Stimulated activated effector memory CD8-positive, alpha-beta T cell treated with anti-CD3 and anti-CD28 coated beads, Interleukin-12 subunit alpha, Interleukin-12 subunit beta, amount 100 ng/mL, for 72 hours (primary cell): ENCODE data around the gene SSTR3.
"Not testable (repeated sequence)": the region's sequence is repeated elsewhere in the genome, so short reads cannot be mapped to it uniquely, and the experiment has no call there.

Experiments used
- ATAC-seq: fragments of 150-1000 bp; cut with Tn5 transposase; 2 replicates; pipeline ENCODE4 v1.10.0; 2021
- DNase-seq, 2 donors: peaks; one replicate each; pipeline ENCODE4 v3.0.0; 2021 to 2022; ENCODE audit warnings: low spot score in 2 of 2
- H3K27ac Mint-ChIP-seq: one replicate; pipeline ENCODE4 v1.8.0; 2022; ENCODE audit warnings: mild to moderate bottlenecking, mixed read lengths
- H3K36me3 Mint-ChIP-seq: one replicate; pipeline ENCODE4 v1.8.0; 2022; ENCODE audit warnings: mild to moderate bottlenecking, mixed read lengths
- H3K4me1 Mint-ChIP-seq: one replicate; pipeline ENCODE4 v1.8.0; 2022; ENCODE audit warnings: mixed read lengths
- H3K4me3 Mint-ChIP-seq: one replicate; pipeline ENCODE4 v1.8.0; 2022; ENCODE audit warnings: mild to moderate bottlenecking, mixed read lengths
- H3K9me3 Mint-ChIP-seq: one replicate; pipeline ENCODE4 v1.8.0; 2022; ENCODE audit warnings: mixed read lengths

SSTR3 gene

DNA sequence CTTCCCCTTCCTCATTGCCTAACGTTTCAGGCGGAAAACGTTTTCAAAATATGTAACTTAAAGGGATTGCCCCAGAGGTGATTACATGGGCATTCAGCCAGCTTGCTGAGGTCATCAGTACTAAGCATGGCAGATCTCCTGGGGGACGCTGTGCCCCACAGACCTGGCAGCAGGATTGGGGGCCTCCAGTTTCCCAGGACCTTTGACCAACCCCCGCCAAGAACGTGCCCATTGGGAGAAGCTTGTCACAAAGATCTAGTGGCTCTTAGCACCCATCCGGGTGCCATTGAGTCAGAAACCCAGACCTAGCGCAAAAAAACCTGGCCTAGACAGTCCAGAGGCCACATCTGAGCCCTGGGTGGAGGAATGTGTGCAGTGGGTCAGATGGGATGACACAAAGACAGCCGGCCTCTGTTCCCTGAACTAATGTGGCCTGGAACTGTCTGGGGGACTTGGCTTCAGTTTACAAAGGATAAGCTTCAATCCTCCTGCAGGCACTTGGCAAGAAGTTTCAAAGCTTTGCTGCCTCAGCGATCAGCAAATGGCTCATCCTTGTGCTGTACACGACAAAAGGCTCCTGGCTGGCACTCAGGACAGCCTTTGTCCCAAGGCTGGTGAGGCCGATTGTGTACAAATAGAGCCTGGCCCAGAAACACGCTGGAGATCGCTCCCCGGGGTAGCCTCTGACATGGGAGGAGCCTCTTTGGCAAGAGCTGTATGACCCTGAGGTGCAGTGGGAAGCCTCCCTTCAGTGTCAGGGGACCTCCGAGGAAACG is 33.7 kb downstream of the SSTR3 start:
- Mint-ChIP-seq H3K4me3 (no peak overlapping the region), H3K4me1 (peaks cover 46% of the 10 kb centered on the region), H3K36me3 (peaks cover 2% of the 10 kb centered on the region), H3K9me3 (no peaks in the 10 kb centered on the region), H3K27ac (peak overlapping the region; percentile 55)
- DNase-seq (no peak), ATAC-seq (no peak)

DNA sequence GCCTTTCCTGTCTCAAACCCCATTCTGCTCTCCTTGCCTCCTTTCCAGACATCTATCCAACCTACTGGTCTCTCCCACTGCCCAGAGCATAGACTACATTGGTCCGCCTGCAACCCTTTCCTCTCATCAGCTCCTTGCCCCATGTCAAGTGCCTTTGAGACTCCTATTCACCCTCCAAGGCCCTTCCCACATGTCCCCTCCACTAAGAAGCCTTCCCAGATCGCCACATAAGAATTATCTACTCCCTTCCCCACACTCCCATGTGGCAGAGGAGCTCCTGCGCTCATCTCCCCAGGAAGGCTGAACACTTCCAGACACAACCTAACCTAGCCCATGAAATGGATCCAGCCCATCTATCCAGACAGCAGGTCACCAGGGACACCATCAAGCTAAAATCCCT is 34.5 kb downstream of the SSTR3 start:
- peak overlapping the region; percentile 55 for H3K27ac Mint-ChIP-seq
- H3K9me3 Mint-ChIP-seq: no peaks in the 10 kb centered on the region
- ATAC-seq (no peak), DNase-seq (no peak)
- peaks cover 38% of the 10 kb centered on the region for H3K4me1 Mint-ChIP-seq
- no peak overlapping the region for H3K4me3 Mint-ChIP-seq
- no peaks in the 10 kb centered on the region for H3K36me3 Mint-ChIP-seq

DNA sequence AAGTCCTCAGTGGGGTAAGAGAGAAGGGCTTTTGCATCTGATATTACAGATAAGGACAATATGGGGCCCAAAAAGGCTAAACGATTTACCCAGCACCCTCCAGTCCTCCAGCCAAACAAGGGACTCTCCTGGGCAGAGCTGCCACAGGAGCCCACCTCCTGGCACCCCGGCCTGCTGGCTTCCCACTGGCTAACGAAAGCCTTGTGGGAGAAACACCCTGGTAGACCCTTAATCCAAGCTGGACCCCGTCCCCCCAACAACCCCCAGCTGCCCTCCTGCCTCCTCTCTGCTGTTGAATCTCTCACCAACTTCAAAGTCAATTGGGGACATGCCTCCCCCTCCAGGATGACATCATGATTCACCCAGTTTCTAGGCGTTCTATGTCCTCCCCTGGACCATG is 35.1 kb downstream of the SSTR3 start:
- Mint-ChIP-seq H3K36me3 (no peaks in the 10 kb centered on the region), H3K4me1 (peaks cover 33% of the 10 kb centered on the region), H3K4me3 (no peak overlapping the region), H3K27ac (peak overlapping the region; percentile 64), H3K9me3 (no peaks in the 10 kb centered on the region)
- DNase-seq (no peak), ATAC-seq (no peak)

DNA sequence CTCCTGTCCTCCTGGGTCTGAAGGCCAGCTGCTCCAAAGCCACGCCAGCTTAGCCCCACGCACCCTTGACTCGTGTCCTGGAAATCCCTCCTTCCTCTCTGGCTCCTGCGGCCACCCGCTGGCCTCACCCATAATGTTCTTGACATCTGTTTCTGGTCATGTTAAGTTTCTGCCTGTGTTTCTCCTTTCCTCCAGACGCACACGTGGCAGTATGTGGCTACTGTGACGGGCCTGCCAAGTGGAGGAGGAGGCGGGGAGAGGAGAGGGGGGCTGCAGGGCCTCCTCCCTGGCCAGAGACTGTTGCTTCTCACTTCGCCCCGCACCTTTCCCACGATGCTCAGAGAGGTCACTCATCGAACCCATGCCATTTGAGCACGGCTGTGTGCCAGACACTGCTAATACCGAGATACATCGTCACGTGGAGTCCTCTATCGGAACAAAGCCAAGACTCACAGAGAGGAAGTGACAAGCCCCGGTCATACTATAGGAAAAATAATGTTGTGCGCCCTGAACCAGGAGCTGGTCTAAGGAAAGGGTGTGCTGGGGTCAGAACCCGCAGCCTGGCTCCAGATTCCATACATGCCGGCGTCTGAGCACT is 35.7 kb downstream of the SSTR3 start:
- no peak for DNase-seq
- H3K9me3 Mint-ChIP-seq: no peaks in the 10 kb centered on the region
- H3K36me3 Mint-ChIP-seq: no peaks in the 10 kb centered on the region
- H3K4me1 Mint-ChIP-seq: peaks cover 26% of the 10 kb centered on the region
- no peak overlapping the region for H3K4me3 Mint-ChIP-seq
- peak overlapping the region; percentile 64 for H3K27ac Mint-ChIP-seq
- no peak for ATAC-seq

DNA sequence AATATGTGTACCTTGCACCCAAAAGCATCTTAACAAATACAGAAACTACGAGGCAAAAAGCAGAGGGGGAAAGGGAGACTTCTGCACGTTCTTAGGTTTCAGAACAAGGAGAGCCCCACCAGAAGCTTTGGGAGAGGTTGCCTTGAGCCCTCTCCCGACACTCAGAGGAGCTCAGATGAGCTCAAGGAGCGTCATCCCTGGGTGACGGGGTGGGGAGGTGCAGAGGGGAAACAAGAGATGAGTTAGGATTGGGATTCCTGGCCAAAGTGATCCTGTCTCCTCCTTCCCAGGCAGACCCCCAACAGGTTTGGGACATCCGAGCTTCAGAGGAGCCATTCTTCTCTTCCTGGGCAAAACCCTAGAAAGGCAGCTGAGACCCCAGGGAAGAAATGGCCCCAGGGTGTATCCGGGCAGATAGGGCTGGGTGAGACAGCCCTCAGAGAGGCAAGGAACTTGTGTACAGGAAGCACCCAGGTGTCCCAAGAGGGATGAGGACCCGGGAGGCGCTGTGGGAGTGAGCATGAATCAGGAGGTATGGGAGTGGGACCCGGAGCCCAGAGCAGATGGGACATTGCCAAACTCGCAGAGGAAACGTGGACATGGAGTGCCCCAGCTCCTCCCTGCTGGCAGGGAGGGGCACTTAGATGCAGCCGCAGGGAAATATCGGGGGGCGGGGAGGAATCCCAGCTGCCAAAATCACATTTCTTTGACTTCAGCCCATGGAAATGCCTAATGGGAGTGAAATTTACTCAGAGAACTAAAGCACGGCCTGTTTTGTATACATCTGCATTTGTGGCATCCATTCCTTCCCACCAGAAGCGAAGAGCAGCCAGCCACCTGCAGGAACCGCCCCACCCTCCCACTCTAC is 36.6 kb downstream of the SSTR3 start:
- no peak for DNase-seq
- Mint-ChIP-seq H3K9me3 (no peaks in the 10 kb centered on the region), H3K36me3 (no peaks in the 10 kb centered on the region), H3K27ac (peak overlapping the region; percentile 64), H3K4me1 (peaks cover 24% of the 10 kb centered on the region), H3K4me3 (no peak overlapping the region)
- ATAC-seq: no peak

DNA sequence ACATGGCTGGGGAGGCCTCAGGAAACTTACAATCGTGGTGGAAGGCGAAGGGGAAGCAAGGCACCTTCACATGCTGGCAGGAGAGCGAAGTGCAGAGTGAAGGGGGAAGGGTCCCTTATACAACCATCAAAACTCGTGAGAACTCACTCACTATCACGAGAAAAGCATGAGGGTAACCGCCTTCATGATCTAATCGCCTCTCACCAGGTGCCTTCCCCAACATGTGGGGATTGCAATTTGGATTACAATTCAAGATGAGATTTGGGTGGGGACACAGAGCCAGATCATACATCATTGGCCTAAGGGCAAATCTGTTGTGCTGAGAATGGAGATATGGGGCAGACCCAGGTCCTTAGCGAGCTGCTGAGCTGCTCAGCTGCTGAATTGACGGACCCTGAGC is 37.3 kb downstream of the SSTR3 start:
- H3K27ac Mint-ChIP-seq: no peak overlapping the region
- H3K36me3 Mint-ChIP-seq: no peaks in the 10 kb centered on the region
- H3K4me1 Mint-ChIP-seq: peaks cover 29% of the 10 kb centered on the region
- DNase-seq (no peak), ATAC-seq (no peak)
- H3K9me3 Mint-ChIP-seq: no peaks in the 10 kb centered on the region
- no peak overlapping the region for H3K4me3 Mint-ChIP-seq

DNA sequence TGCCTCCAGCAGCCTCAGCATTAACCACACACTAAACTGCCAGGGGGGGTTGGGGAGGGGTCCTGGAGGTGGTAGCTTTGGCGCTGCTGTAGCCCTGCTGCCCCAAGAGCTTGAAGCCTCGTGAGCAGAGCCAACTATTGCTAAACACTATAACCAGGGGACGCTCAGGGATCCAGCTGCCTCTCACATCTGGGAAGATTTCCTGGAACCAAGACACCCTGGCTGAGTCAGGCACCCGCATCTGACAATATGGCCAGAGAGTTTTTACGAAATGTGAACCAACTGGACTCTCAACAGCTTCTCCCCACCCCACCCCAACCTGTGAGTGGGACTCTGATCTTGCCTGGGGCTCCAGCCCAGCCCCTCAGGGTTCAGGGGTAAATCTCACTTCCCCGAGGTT is 38.6 kb downstream of the SSTR3 start:
- peak overlapping the region; percentile 78 for H3K27ac Mint-ChIP-seq
- no peak overlapping the region for H3K4me3 Mint-ChIP-seq
- no peaks in the 10 kb centered on the region for H3K9me3 Mint-ChIP-seq
- peaks cover 42% of the 10 kb centered on the region for H3K4me1 Mint-ChIP-seq
- DNase-seq (no peak), ATAC-seq (no peak)
- no peaks in the 10 kb centered on the region for H3K36me3 Mint-ChIP-seq

DNA sequence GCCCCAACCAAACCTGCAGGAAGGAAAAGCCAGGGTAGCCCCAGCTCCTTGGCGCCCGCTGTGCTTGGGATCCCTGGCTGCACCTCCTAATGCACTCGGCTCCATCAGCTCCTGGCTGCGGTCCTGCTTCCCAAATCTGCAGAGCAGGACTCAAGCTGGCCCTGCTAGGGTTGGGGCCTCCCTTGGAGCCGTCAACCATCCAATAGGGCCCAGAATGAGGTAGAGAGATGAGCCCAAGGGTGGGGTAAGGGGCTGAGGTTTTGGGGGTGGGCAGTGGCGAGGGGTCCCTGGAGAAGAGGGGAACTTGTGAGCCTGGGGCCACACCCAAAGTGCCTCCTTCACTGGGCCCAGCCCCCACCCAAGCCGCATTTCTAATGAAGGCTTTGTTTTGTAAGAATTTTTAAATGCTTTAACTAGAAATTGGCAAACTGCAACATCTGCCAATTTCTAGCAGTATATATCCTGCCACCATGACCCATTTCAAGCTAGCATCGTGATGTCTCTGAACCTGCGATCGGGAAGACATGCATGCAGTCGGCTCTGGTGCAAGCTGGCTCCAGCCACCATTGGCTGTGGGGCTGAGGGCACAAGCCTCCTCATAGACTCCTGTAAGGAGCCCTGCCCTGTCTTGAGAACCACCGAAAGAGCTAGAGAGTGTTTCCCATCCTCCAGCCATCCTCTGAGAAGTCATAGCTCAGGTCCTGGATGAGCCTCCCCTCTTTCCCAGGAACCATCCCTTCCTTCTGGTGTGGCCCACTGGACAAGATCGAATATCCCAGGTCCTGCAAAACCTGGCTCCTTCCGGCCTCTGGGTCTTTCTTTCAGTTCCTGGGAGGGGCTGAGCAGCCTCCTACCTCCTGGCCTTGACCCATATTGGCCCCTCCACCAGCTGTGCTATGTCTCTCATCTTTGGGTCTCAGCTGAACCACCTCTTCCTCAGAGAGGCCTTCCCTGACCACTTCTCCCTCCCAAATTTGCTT is 39.7 kb downstream of the SSTR3 start:
- Mint-ChIP-seq H3K36me3 (no peaks in the 10 kb centered on the region), H3K27ac (peak overlapping the region; percentile 78), H3K4me1 (peaks cover 45% of the 10 kb centered on the region), H3K9me3 (no peaks in the 10 kb centered on the region), H3K4me3 (no peak overlapping the region)
- DNase-seq (no peak), ATAC-seq (no peak)

DNA sequence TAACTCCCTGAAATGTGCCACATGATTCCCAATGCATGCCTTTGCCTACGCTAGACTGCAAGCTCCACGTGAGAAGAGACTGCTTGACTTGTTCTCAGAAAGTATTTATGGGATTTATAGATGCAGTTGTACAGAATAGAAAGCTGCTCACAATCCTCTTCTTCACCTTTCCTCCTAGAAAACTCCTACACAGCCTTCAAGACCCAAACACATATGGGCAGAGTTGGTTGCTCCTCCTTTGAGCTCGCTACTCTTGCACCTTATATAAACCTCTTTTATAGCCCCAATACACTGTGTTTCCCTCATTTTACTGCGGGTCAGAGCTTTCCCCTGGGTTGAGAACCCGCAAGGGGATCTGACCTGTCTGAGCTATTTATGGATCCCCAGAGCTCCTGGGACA is 40.6 kb downstream of the SSTR3 start:
- ATAC-seq: no peak
- Mint-ChIP-seq H3K9me3 (no peaks in the 10 kb centered on the region), H3K27ac (peak overlapping the region; percentile 78), H3K4me3 (no peak overlapping the region), H3K36me3 (peaks cover 2% of the 10 kb centered on the region), H3K4me1 (peaks cover 49% of the 10 kb centered on the region)
- DNase-seq: no peak

DNA sequence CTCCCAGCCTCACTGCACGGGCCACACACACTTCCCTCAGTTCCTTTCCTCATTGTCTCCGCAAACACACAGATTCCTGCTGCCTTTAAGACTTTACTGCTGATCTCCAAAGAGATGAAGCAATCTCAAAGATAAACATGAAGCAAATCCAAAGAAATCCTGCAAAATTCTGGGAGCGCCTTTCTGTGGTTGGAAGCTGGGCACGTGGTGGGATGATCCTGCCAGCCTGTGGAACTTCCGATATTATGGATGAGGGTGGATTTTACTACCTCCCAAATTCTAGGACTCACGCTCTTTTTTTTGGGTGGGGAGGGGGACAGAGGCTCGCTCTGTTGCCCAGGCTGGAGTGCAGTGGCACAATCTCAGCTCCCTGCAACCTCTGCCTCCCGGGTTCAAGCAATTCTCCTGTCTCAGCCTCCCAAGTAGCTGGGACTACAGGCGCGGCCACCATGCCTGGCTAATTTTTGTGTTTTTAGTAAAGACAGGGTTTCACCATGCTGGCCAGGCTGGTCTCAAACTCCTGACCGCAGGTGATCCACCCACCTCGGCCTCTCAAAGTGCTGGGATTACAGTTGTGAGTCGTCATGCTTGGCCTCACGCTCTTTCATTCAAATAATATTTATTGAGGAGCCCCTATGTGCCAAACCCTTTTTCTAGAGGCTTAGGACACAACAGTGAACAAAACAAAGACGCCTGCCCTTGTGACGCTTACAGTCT is 41.4 kb downstream of the SSTR3 start:
- H3K9me3 Mint-ChIP-seq, ATAC-seq, H3K36me3 Mint-ChIP-seq, DNase-seq, H3K4me3 Mint-ChIP-seq: not testable (repeated sequence)
- peaks cover 52% of the 10 kb centered on the region for H3K4me1 Mint-ChIP-seq
- H3K27ac Mint-ChIP-seq: peak overlapping the region; percentile 43

DNA sequence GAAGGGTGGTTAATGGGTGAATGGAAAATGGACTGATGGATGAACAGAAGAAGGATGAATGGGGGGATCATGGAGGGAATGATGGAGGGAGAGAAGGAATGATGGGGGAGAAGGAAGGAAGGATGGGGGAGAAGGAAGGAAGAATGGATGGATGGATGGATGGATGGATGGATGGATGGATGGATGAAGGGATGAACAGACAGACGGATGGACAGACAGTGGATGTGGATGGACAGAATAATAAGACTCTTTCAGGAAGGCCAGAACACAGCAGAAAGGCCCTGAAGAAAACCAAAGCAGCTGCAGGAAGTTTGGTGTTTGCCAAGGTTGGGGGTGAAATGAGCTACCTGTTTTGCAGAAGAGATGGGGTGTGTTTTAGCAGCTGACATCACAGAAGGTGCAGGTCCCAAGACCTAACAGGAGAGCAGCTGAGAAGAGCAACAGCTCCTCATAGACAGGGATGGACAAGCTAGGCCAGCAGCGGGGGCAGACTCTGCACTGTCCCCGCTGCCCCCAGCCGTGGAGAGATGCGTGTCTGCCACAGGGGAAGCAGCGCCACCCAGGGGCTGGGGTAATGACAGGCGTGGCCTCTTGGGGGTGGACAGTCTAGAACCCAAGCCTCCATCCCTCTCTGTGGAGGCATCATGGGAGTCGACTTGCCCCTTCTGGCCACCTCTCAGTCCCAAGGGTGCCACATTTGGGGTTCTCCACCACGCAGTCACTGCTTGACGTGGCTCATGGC is 42.2 kb downstream of the SSTR3 start:
- H3K27ac Mint-ChIP-seq: peak overlapping the region; percentile 33
- peaks cover 59% of the 10 kb centered on the region for H3K4me1 Mint-ChIP-seq
- no peak overlapping the region for H3K4me3 Mint-ChIP-seq
- no peak for DNase-seq
- peaks cover 6% of the 10 kb centered on the region for H3K36me3 Mint-ChIP-seq
- H3K9me3 Mint-ChIP-seq: no peaks in the 10 kb centered on the region
- ATAC-seq: no peak

DNA sequence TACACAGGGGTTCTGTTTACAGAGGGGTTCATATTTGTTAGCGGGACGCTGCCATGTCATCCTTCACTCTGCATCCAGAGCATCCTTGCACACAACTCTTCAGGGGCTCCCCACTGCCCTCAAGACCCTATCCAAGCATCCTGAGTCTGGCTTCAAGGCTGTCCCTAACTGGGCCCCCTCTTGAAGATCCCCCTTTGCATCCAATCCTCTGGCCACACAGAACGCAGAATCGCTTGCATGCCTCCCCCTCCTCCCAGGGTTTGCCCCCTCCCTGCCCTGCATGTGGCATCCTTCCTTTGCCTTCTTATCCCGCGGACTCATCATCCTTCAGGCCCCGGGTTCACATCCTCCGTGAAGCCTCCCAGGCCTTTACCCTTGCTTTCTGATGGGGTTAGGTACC is 42.9 kb downstream of the SSTR3 start:
- Mint-ChIP-seq H3K4me3 (peak overlapping the region; percentile 77), H3K36me3 (peaks cover 9% of the 10 kb centered on the region), H3K9me3 (no peaks in the 10 kb centered on the region), H3K4me1 (peaks cover 66% of the 10 kb centered on the region), H3K27ac (peak overlapping the region; percentile 88)
- ATAC-seq (no peak), DNase-seq (no peak)

DNA sequence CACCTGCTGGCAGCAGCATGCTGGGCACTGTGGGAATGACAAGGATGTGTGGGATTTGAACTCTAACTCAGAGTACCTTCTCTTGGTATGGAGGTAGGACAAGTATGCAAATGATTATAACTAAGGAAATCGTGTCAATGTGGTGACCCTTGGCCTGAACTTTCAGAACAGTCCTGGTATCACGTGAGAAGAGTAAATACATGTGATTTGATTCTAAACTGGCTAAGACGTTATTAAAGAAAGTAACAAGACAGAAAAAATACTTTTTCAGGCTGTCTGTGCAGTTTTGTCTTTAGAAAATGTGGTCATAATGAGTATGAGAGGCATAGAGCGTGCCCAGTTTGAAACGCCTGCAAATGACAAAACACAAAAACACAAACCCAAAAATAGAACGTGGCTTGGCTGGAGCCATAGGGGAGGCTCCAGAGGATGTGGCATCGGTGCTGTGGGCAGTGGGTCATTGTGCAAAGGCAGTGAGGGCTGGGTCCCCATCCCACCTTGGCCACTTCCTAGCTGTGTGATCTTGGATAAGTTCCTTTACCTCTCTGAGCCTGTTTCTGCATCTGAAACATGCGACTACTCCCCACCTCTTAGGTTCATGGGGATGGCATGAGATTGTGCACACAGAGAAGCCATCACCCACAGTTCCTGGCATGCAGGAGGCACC is 44.2 kb downstream of the SSTR3 start:
- no peak for DNase-seq
- ATAC-seq: no peak
- Mint-ChIP-seq H3K9me3 (no peaks in the 10 kb centered on the region), H3K4me3 (peak overlapping the region; percentile 77), H3K4me1 (peaks cover 79% of the 10 kb centered on the region), H3K36me3 (peaks cover 20% of the 10 kb centered on the region), H3K27ac (peak overlapping the region; percentile 88)
